ENCODE measurements around the gene SRGAP1. TPM values are rescaled to one million over a fixed set of nuclear protein-coding genes. Genes with fewer than 3 reads are reported as not detected.

SRGAP1 gene
- total and polyA plus RNA-seq, 2 of the 8 experiments (the other 6 are each of a cell fraction or from before 2014, with no cell fraction given), result 3.2 to 7.3 TPM

- TF ChIP-seq CHD7 (IDR thresholded peaks at IDR 0.05; ENCODE audit: insufficient replicate concordance, low read length) (no peak), RAD21 (IDR thresholded peaks at IDR 0.05 in 1 of 2, conservative IDR thresholded peaks at IDR 0.05 in 1 of 2; ENCODE audit: low read depth in 2 of 2, low read length in 2 of 2) (no peak), CBX8 (IDR thresholded peaks at IDR 0.05; ENCODE audit: borderline replicate concordance, low read depth, low read length) (no peak), BRCA1 (IDR thresholded peaks at IDR 0.05; ENCODE audit: low read depth, low read length) (no peak), KDM1A (IDR thresholded peaks at IDR 0.05; ENCODE audit: borderline replicate concordance, low read length) (no peak), TAF7 (optimal IDR thresholded peaks at IDR 0.05; ENCODE audit: borderline replicate concordance, low read depth, low read length) (no peak), TEAD4 (IDR thresholded peaks at IDR 0.05; ENCODE audit: low read depth, low read length) (no peak), CREB1 (IDR thresholded peaks at IDR 0.05) (no peak), CTBP2 (IDR thresholded peaks at IDR 0.05; ENCODE audit: borderline replicate concordance, insufficient read depth, insufficient read length, low read length) (no peak)
Observed at GRCh38 chr12:63805704-63806672, 38.5 kb upstream of the SRGAP1 start (continued).
